BE2C (cell line): ENCODE data around the gene ZBTB24.

ENCODE experiments used
- DNase-seq: peaks from one replicate; pipeline ENCODE4 v3.0.0-alpha.2; 2020
- H3K27me3 ChIP-seq: fragments of 250-450 bp; sonication (Bioruptor Pico); 2 replicates; pipeline ENCODE4 v1.5.1; 2020; ENCODE audit warnings: mild to moderate bottlenecking
- H3K36me3 ChIP-seq: fragments of 250-450 bp; sonication (Bioruptor Pico); 2 replicates; pipeline ENCODE4 v1.5.1; 2020; ENCODE audit warnings: mild to moderate bottlenecking
- H3K4me1 ChIP-seq: fragments of 250-450 bp; sonication (Bioruptor Pico); 2 replicates; pipeline ENCODE4 v1.5.1; 2020
- H3K4me3 ChIP-seq: 2 replicates; pipeline ENCODE4 v1.5.1; 2011; ENCODE audit warnings: low read depth, low read length
- H3K9me3 ChIP-seq: fragments of 250-450 bp; sonication (Bioruptor Pico); 2 replicates; pipeline ENCODE4 v1.5.1; 2020
- CTCF ChIP-seq: IDR thresholded peaks from 2 replicates; pipeline ENCODE4 v1.5.1; 2012; ENCODE audit warnings: mild to moderate bottlenecking, low read depth, low read length

ZBTB24 gene

GRCh38 chr6:109506841-109507240 lies 23.8 kb upstream of the ZBTB24 start:
- no peak for DNase-seq
- Histone ChIP-seq H3K4me3 (no peak overlapping the region), H3K36me3 (no peaks in the 10 kb centered on the region), H3K9me3 (no peaks in the 10 kb centered on the region), H3K4me1 (no peaks in the 10 kb centered on the region), H3K27me3 (peaks cover 12% of the 10 kb centered on the region; the same call in 1 of the 2 replicates)
- no peak for TF ChIP-seq CTCF

GRCh38 chr6:109506314-109506713 lies 23.3 kb upstream of the ZBTB24 start:
- H3K9me3 ChIP-seq, result no peaks in the 10 kb centered on the region
- peaks cover 12% of the 10 kb centered on the region; the same call in 1 of the 2 replicates for H3K27me3 ChIP-seq
- H3K4me1 ChIP-seq, result no peaks in the 10 kb centered on the region
- DNase-seq, result no peak
- H3K4me3 ChIP-seq, result no peak overlapping the region
- no peaks in the 10 kb centered on the region for H3K36me3 ChIP-seq
- TF ChIP-seq CTCF, result no peak

- TF ChIP-seq CTCF, result no peak
- no peaks in the 10 kb centered on the region for H3K4me1 ChIP-seq
- DNase-seq, result no peak
- no peak overlapping the region for H3K4me3 ChIP-seq
- no peaks in the 10 kb centered on the region for H3K36me3 ChIP-seq
- peaks cover 12% of the 10 kb centered on the region; the same call in 1 of the 2 replicates for H3K27me3 ChIP-seq
- H3K9me3 ChIP-seq, result no peaks in the 10 kb centered on the region
These were observed 20.6 kb upstream of the ZBTB24 start for GRCh38 chr6:109503327-109504224.

- DNase-seq, result no peak
- no peaks in the 10 kb centered on the region for H3K9me3 ChIP-seq
- no peak for TF ChIP-seq CTCF
These were observed 15.9 kb upstream of the ZBTB24 start for GRCh38 chr6:109498936-109499335.

GRCh38 chr6:109498052-109498451 lies 15.0 kb upstream of the ZBTB24 start:
- Histone ChIP-seq H3K27me3 (peaks cover 3% of the 10 kb centered on the region), H3K9me3 (no peaks in the 10 kb centered on the region), H3K4me1 (no peaks in the 10 kb centered on the region), H3K36me3 (no peaks in the 10 kb centered on the region), H3K4me3 (no peak overlapping the region)
- no peak for DNase-seq
- TF ChIP-seq CTCF, result no peak

More at GRCh38 chr6:109498936-109499335, 15.9 kb upstream of the ZBTB24 start:
- Histone ChIP-seq H3K4me1 (no peaks in the 10 kb centered on the region), H3K36me3 (no peaks in the 10 kb centered on the region), H3K4me3 (no peak overlapping the region), H3K27me3 (peaks cover 6% of the 10 kb centered on the region)

- Histone ChIP-seq H3K36me3 (no peaks in the 10 kb centered on the region), H3K4me3 (no peak overlapping the region), H3K27me3 (peaks cover 9% of the 10 kb centered on the region), H3K4me1 (no peaks in the 10 kb centered on the region), H3K9me3 (no peaks in the 10 kb centered on the region)
- DNase-seq, result no peak
- no peak for TF ChIP-seq CTCF
These were observed 13.2 kb upstream of the ZBTB24 start for GRCh38 chr6:109496036-109496772.
